ENCODE measurements around the gene RPS26. TPM values are rescaled to one million over a fixed set of nuclear protein-coding genes. Genes with fewer than 3 reads are reported as not detected.

RPS26 gene
- total and polyA plus RNA-seq, 2 of the 13 experiments (the other 11 are each of a cell fraction or from before 2014, with no cell fraction given), result 150 to 421 TPM

DNA sequence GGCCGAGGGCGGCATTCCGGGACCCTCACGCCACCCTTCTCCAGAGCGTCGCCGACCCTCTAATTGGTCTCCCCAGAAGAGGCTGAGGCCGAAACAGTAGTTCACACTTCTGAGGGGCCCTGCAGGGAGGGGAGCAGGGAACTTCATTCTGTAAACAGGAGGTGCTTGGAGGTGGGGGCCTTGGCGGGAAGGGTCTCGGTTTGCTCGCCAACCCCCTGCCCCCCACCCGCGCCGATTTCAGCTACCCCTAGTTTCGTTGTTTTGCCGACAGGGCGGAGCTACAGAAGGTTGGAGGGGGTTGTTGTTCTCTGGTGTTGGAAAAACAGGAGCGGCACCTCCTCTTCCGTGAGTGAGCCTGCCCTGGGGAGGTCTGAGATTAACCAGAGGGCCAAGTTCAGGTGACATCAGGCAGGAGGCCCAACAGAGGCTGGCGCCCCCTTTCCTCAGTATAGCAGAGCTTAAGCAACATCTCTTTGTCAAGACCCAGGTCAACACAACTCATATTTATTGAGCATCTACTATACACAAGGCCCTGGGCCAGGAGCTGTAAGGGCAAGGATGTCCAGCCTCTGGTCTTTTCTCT lies 38.9 kb downstream of the RPS26 start (continued):
- no peak; the same call in 1 of the 2 replicates for TF ChIP-seq IRF2 (CRISPR knock-in tag; IDR thresholded peaks at IDR 0.05)
- peak; percentile 74 for TF ChIP-seq ZNF770 (CRISPR knock-in tag; IDR thresholded peaks at IDR 0.05)
- TF ChIP-seq, protein P1, sequence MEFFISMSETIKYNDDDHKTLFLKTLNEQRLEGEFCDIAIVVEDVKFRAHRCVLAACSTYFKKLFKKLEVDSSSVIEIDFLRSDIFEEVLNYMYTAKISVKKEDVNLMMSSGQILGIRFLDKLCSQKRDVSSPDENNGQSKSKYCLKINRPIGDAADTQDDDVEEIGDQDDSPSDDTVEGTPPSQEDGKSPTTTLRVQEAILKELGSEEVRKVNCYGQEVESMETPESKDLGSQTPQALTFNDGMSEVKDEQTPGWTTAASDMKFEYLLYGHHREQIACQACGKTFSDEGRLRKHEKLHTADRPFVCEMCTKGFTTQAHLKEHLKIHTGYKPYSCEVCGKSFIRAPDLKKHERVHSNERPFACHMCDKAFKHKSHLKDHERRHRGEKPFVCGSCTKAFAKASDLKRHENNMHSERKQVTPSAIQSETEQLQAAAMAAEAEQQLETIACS (CRISPR knock-in tag; IDR thresholded peaks at IDR 0.05), result no peak
- no peak for TF ChIP-seq TAF1 (CRISPR knock-in tag; IDR thresholded peaks at IDR 0.05)
- TF ChIP-seq ZNF547 (CRISPR knock-in tag; IDR thresholded peaks at IDR 0.05), result peak; percentile 38; the same call in 1 of the 2 replicates
- TF ChIP-seq ZNF234 (CRISPR knock-in tag; conservative IDR thresholded peaks at IDR 0.05), result no peak
- TF ChIP-seq KMT2B (CRISPR knock-in tag; IDR thresholded peaks at IDR 0.05), result no peak
- TF ChIP-seq, protein P2, sequence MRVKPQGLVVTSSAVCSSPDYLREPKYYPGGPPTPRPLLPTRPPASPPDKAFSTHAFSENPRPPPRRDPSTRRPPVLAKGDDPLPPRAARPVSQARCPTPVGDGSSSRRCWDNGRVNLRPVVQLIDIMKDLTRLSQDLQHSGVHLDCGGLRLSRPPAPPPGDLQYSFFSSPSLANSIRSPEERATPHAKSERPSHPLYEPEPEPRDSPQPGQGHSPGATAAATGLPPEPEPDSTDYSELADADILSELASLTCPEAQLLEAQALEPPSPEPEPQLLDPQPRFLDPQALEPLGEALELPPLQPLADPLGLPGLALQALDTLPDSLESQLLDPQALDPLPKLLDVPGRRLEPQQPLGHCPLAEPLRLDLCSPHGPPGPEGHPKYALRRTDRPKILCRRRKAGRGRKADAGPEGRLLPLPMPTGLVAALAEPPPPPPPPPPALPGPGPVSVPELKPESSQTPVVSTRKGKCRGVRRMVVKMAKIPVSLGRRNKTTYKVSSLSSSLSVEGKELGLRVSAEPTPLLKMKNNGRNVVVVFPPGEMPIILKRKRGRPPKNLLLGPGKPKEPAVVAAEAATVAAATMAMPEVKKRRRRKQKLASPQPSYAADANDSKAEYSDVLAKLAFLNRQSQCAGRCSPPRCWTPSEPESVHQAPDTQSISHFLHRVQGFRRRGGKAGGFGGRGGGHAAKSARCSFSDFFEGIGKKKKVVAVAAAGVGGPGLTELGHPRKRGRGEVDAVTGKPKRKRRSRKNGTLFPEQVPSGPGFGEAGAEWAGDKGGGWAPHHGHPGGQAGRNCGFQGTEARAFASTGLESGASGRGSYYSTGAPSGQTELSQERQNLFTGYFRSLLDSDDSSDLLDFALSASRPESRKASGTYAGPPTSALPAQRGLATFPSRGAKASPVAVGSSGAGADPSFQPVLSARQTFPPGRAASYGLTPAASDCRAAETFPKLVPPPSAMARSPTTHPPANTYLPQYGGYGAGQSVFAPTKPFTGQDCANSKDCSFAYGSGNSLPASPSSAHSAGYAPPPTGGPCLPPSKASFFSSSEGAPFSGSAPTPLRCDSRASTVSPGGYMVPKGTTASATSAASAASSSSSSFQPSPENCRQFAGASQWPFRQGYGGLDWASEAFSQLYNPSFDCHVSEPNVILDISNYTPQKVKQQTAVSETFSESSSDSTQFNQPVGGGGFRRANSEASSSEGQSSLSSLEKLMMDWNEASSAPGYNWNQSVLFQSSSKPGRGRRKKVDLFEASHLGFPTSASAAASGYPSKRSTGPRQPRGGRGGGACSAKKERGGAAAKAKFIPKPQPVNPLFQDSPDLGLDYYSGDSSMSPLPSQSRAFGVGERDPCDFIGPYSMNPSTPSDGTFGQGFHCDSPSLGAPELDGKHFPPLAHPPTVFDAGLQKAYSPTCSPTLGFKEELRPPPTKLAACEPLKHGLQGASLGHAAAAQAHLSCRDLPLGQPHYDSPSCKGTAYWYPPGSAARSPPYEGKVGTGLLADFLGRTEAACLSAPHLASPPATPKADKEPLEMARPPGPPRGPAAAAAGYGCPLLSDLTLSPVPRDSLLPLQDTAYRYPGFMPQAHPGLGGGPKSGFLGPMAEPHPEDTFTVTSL (CRISPR knock-in tag; IDR thresholded peaks at IDR 0.05; ENCODE audit: borderline replicate concordance), result no peak
- 0 out of 2 replicates have a peak, but pooled peaks have one; percentile 7 for TF ChIP-seq ZBTB42 (CRISPR knock-in tag; IDR thresholded peaks at IDR 0.05)
- TF ChIP-seq, protein P3, sequence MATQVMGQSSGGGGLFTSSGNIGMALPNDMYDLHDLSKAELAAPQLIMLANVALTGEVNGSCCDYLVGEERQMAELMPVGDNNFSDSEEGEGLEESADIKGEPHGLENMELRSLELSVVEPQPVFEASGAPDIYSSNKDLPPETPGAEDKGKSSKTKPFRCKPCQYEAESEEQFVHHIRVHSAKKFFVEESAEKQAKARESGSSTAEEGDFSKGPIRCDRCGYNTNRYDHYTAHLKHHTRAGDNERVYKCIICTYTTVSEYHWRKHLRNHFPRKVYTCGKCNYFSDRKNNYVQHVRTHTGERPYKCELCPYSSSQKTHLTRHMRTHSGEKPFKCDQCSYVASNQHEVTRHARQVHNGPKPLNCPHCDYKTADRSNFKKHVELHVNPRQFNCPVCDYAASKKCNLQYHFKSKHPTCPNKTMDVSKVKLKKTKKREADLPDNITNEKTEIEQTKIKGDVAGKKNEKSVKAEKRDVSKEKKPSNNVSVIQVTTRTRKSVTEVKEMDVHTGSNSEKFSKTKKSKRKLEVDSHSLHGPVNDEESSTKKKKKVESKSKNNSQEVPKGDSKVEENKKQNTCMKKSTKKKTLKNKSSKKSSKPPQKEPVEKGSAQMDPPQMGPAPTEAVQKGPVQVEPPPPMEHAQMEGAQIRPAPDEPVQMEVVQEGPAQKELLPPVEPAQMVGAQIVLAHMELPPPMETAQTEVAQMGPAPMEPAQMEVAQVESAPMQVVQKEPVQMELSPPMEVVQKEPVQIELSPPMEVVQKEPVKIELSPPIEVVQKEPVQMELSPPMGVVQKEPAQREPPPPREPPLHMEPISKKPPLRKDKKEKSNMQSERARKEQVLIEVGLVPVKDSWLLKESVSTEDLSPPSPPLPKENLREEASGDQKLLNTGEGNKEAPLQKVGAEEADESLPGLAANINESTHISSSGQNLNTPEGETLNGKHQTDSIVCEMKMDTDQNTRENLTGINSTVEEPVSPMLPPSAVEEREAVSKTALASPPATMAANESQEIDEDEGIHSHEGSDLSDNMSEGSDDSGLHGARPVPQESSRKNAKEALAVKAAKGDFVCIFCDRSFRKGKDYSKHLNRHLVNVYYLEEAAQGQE (IDR thresholded peaks at IDR 0.05; ENCODE audit: borderline replicate concordance in 1 of 2, low read depth in 1 of 2, low read length in 2 of 2), result peak in 1 of 2 experiments; percentile 43; a peak in 1 of 4 replicates
- TF ChIP-seq NCOR1 (IDR thresholded peaks at IDR 0.05; ENCODE audit: borderline replicate concordance, low read length), result peak; percentile 85
- no peak for TF ChIP-seq ZC3H4 (CRISPR knock-in tag; IDR thresholded peaks at IDR 0.05; ENCODE audit: borderline replicate concordance)
- TF ChIP-seq HDAC2 (CRISPR knock-in tag; IDR thresholded peaks at IDR 0.05), result peak; percentile 78; the same call in 1 of the 2 replicates
- TF ChIP-seq, protein P4, sequence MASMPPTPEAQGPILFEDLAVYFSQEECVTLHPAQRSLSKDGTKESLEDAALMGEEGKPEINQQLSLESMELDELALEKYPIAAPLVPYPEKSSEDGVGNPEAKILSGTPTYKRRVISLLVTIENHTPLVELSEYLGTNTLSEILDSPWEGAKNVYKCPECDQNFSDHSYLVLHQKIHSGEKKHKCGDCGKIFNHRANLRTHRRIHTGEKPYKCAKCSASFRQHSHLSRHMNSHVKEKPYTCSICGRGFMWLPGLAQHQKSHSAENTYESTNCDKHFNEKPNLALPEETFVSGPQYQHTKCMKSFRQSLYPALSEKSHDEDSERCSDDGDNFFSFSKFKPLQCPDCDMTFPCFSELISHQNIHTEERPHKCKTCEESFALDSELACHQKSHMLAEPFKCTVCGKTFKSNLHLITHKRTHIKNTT (CRISPR knock-in tag; IDR thresholded peaks at IDR 0.05), result no peak
- no peak for TF ChIP-seq ZSCAN22 (CRISPR knock-in tag; IDR thresholded peaks at IDR 0.05)
